Activated CD8-positive, alpha-beta memory T cell treated with anti-CD3 and anti-CD28 coated beads, Interleukin-2, amount 50 U/mL, for 1 hour (primary cell): ENCODE measurements around the gene USP17L18.
"Not testable (repeated sequence)": the region's sequence is repeated elsewhere in the genome, so short reads cannot be mapped to it uniquely, and the experiment has no call there.

Source experiments
- DNase-seq: peaks from one replicate; pipeline ENCODE4 v3.0.0-alpha.2; 2020; ENCODE audit errors: extremely low read depth

Gene USP17L18, protein sequence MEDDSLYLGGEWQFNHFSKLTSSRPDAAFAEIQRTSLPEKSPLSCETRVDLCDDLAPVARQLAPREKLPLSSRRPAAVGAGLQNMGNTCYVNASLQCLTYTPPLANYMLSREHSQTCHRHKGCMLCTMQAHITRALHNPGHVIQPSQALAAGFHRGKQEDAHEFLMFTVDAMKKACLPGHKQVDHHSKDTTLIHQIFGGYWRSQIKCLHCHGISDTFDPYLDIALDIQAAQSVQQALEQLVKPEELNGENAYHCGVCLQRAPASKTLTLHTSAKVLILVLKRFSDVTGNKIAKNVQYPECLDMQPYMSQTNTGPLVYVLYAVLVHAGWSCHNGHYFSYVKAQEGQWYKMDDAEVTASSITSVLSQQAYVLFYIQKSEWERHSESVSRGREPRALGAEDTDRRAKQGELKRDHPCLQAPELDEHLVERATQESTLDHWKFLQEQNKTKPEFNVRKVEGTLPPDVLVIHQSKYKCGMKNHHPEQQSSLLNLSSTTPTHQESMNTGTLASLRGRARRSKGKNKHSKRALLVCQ

DNA sequence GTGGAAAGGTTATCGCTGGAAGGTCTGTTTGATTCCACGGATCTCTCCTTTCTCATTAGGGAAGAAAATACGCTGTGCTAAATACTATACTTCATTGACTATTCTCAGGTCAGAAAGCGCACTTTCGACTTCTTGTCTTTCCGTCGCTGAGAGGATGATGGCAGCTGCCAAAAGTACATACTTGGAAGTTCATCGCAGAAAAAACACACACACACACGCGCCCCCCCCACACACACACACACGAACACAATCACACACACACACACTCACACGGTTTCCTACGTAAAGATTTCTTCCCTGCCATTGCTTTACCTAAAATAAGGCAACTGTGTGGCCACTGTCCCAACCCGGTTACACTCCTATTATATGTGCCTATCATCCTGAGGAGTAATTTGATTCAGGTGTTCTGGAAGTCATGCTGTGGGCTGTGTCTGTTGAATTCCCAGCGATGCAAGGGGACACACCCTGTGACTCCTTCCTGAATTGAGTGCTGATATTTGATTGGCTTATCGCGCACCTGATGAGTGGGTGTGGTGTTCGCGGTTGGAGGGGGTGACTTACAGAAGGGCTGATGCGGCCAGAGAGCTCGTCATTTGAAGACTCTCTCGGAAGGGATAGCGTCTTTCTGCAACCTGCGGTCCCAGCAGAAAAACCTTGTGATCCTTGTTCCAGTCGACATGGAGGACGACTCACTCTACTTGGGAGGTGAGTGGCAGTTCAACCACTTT lies at the start of gene USP17L18:
USP17L18 (plus strand) TSS at position 678 of the 728 bp plus-strand sequence; CDS start at position 678, 0 bp downstream.
- DNase-seq, result not testable (repeated sequence)

DNA sequence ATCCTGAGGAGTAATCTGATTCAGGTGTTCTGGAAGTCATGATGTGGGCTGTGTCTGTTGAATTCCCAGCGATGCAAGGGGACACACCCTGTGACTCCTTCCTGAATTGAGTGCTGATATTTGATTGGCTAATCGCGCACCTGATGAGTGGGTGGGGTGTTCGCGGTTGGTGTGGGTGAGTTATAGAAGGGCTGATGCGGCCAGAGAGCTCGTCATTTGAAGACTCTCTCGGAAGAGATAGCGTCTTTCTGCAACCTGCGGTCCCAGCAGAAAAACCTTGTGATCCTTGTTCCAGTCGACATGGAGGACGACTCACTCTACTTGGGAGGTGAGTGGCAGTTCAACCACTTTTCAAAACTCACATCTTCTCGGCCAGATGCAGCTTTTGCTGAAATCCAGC lies 38.1 kb upstream of the USP17L18 start, which contains the start of gene USP17L10:
USP17L10 (plus strand) TSS at position 301 of the 400 bp plus-strand sequence; CDS start at position 301, 0 bp downstream.
- not testable (repeated sequence) for DNase-seq

DNA sequence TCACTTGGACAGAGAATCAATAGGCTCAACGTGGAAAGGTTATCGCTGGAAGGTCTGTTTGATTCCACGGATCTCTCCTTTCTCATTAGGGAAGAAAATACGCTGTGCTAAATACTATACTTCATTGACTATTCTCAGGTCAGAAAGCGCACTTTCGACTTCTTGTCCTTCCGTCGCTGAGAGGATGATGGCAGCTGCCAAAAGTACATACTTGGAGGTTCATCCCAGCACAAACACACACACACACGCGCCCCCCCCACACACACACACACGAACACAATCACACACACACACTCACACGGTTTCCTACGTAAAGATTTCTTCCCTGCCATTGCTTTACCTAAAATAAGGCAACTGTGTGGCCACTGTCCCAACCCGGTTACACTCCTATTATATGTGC lies 33.7 kb upstream of the USP17L18 start:
- DNase-seq, result not testable (repeated sequence)

DNA sequence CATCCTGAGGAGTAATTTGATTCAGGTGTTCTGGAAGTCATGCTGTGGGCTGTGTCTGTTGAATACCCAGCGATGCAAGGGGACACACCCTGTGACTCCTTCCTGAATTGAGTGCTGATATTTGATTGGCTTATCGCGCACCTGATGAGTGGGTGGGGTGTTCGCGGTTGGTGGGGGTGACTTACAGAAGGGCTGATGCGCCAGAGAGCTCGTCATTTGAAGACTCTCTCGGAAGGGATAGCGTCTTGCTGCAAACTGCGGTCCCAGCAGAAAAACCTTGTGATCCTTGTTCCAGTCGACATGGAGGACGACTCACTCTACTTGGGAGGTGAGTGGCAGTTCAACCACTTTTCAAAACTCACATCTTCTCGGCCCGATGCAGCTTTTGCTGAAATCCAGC lies 33.3 kb upstream of the USP17L18 start, which contains the start of gene USP17L11:
USP17L11 (plus strand) TSS at position 301 of the 400 bp plus-strand sequence; CDS start at position 301, 0 bp downstream.
- DNase-seq, result not testable (repeated sequence)

DNA sequence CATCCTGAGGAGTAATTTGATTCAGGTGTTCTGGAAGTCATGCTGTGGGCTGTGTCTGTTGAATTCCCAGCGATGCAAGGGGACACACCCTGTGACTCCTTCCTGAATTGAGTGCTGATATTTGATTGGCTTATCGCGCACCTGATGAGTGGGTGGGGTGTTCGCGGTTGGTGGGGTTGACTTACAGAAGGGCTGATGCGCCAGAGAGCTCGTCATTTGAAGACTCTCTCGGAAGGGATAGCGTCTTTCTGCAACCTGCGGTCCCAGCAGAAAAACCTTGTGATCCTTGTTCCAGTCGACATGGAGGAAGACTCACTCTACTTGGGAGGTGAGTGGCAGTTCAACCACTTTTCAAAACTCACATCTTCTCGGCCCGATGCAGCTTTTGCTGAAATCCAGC lies 28.6 kb upstream of the USP17L18 start, which contains the start of gene USP17L12:
USP17L12 (plus strand) TSS at position 301 of the 400 bp plus-strand sequence; CDS start at position 301, 0 bp downstream.
- DNase-seq, result not testable (repeated sequence)

DNA sequence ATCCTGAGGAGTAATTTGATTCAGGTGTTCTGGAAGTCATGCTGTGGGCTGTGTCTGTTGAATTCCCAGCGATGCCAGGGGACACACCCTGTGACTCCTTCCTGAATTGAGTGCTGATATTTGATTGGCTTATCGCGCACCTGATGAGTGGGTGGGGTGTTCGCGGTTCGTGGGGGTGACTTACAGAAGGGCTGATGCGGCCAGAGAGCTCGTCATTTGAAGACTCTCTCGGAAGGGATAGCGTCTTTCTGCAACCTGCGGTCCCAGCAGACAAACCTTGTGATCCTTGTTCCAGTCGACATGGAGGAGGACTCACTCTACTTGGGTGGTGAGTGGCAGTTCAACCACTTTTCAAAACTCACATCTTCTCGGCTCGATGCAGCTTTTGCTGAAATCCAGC lies 23.8 kb upstream of the USP17L18 start, which contains the start of gene USP17L13:
USP17L13 (plus strand) TSS at position 301 of the 400 bp plus-strand sequence; CDS start at position 301, 0 bp downstream.
- DNase-seq, result not testable (repeated sequence)

DNA sequence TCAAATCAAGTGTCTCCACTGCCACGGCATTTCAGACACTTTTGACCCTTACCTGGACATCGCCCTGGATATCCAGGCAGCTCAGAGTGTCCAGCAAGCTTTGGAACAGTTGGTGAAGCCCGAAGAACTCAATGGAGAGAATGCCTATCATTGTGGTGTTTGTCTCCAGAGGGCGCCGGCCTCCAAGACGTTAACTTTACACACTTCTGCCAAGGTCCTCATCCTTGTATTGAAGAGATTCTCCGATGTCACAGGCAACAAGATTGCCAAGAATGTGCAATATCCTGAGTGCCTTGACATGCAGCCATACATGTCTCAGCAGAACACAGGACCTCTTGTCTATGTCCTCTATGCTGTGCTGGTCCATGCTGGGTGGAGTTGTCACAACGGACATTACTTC lies 18.2 kb upstream of the USP17L18 start:
- DNase-seq, result not testable (repeated sequence)

DNA sequence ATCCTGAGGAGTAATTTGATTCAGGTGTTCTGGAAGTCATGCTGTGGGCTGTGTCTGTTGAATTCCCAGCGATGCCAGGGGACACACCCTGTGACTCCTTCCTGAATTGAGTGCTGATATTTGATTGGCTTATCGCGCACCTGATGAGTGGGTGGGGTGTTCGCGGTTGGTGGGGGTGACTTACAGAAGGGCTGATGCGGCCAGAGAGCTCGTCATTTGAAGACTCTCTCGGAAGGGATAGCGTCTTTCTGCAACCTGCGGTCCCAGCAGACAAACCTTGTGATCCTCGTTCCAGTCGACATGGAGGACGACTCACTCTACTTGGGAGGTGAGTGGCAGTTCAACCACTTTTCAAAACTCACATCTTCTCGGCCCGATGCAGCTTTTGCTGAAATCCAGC lies 14.3 kb upstream of the USP17L18 start, which contains the start of gene USP17L15:
USP17L15 (plus strand) TSS at position 301 of the 400 bp plus-strand sequence; CDS start at position 301, 0 bp downstream.
- DNase-seq, result not testable (repeated sequence)

DNA sequence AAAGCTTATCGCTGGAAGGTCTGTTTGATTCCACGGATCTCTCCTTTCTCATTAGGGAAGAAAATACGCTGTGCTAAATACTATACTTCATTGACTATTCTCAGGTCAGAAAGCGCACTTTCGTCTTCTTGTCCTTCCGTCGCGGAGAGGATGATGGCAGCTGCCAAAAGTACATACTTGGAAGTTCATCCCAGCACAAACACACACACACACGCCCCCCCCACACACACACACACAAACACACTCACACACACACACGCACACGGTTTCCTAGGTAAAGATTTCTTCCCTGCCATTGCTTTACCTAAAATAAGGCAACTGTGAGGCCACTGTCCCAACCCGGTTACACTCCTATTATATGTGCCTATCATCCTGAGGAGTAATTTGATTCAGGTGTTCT lies 10.0 kb upstream of the USP17L18 start:
- not testable (repeated sequence) for DNase-seq

DNA sequence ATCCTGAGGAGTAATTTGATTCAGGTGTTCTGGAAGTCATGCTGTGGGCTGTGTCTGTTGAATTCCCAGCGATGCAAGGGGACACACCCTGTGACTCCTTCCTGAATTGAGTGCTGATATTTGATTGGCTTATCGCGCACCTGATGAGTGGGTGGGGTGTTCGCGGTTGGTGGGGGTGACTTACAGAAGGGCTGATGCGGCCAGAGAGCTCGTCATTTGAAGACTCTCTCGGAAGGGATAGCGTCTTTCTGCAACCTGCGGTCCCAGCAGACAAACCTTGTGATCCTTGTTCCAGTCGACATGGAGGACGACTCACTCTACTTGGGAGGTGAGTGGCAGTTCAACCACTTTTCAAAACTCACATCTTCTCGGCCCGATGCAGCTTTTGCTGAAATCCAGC lies 4.9 kb upstream of the USP17L18 start, which contains the start of gene USP17L17:
USP17L17 (plus strand) TSS at position 301 of the 400 bp plus-strand sequence; CDS start at position 301, 0 bp downstream.
- not testable (repeated sequence) for DNase-seq

DNA sequence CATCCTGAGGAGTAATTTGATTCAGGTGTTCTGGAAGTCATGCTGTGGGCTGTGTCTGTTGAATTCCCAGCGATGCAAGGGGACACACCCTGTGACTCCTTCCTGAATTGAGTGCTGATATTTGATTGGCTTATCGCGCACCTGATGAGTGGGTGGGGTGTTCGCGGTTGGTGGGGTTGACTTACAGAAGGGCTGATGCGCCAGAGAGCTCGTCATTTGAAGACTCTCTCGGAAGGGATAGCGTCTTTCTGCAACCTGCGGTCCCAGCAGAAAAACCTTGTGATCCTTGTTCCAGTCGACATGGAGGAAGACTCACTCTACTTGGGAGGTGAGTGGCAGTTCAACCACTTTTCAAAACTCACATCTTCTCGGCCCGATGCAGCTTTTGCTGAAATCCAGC lies 4.6 kb downstream of the USP17L18 start, which contains the start of gene USP17L19:
USP17L19 (plus strand) TSS at position 301 of the 400 bp plus-strand sequence; CDS start at position 301, 0 bp downstream.
- DNase-seq, result not testable (repeated sequence)

DNA sequence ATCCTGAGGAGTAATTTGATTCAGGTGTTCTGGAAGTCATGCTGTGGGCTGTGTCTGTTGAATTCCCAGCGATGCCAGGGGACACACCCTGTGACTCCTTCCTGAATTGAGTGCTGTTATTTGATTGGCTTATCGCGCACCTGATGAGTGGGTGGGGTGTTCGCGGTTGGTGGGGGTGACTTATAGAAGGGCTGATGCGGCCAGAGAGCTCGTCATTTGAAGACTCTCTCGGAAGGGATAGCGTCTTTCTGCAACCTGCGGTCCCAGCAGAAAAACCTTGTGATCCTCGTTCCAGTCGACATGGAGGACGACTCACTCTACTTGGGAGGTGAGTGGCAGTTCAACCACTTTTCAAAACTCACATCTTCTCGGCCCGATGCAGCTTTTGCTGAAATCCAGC lies 9.4 kb downstream of the USP17L18 start, which contains the start of gene USP17L20:
USP17L20 (plus strand) TSS at position 301 of the 400 bp plus-strand sequence; CDS start at position 301, 0 bp downstream.
- DNase-seq, result not testable (repeated sequence)

DNA sequence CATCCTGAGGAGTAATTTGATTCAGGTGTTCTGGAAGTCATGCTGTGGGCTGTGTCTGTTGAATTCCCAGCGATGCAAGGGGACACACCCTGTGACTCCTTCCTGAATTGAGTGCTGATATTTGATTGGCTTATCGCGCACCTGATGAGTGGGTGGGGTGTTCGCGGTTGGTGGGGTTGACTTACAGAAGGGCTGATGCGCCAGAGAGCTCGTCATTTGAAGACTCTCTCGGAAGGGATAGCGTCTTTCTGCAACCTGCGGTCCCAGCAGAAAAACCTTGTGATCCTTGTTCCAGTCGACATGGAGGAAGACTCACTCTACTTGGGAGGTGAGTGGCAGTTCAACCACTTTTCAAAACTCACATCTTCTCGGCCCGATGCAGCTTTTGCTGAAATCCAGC lies 14.1 kb downstream of the USP17L18 start, which contains the start of gene USP17L21:
USP17L21 (plus strand) TSS at position 301 of the 400 bp plus-strand sequence; CDS start at position 301, 0 bp downstream.
- DNase-seq, result not testable (repeated sequence)

DNA sequence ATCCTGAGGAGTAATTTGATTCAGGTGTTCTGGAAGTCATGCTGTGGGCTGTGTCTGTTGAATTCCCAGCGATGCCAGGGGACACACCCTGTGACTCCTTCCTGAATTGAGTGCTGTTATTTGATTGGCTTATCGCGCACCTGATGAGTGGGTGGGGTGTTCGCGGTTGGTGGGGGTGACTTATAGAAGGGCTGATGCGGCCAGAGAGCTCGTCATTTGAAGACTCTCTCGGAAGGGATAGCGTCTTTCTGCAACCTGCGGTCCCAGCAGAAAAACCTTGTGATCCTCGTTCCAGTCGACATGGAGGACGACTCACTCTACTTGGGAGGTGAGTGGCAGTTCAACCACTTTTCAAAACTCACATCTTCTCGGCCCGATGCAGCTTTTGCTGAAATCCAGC lies 18.9 kb downstream of the USP17L18 start, which contains the start of gene USP17L22:
USP17L22 (plus strand) TSS at position 301 of the 400 bp plus-strand sequence; CDS start at position 301, 0 bp downstream.
- DNase-seq, result not testable (repeated sequence)

DNA sequence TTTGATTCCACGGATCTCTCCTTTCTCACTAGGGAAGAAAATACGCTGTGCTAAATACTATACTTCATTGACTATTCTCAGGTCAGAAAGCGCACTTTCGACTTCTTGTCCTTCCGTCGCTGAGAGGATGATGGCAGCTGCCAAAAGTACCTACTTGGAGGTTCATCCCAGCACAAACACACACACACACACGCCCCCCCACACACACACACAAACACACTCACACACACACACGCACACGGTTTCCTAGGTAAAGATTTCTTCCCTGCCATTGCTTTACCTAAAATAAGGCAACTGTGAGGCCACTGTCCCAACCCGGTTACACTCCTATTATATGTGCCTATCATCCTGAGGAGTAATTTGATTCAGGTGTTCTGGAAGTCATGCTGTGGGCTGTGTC lies 23.3 kb downstream of the USP17L18 start:
- DNase-seq, result not testable (repeated sequence)
